NCI-H2196 (cell line): ENCODE measurements around the gene GLB1L3.
"Not testable (repeated sequence)": the region's sequence is repeated elsewhere in the genome, so short reads cannot be mapped to it uniquely, and the experiment has no call there.

Experiments used
- DNase-seq: peaks from one replicate; lab custom pipeline; 2025; ENCODE audit not compliant: unreplicated experiment; lab: John Stamatoyannopoulos, UW

Gene GLB1L3

GRCh38 chr11:134342572-134343340, 66.6 kb downstream of the GLB1L3 start:
- no peak for DNase-seq

- no peak for DNase-seq
Measured at GRCh38 chr11:134343646-134344045, 67.5 kb downstream of the GLB1L3 start.

- DNase-seq = not testable (repeated sequence)
Measured at GRCh38 chr11:134344497-134345236, 68.5 kb downstream of the GLB1L3 start.

GRCh38 chr11:134345237-134345550, 69.0 kb downstream of the GLB1L3 start:
- no peak for DNase-seq

GRCh38 chr11:134346101-134346975, 70.2 kb downstream of the GLB1L3 start:
- no peak for DNase-seq

GRCh38 chr11:134346976-134347350, 70.8 kb downstream of the GLB1L3 start:
- DNase-seq = no peak

- no peak for DNase-seq
Measured at GRCh38 chr11:134347441-134347840, 71.3 kb downstream of the GLB1L3 start.

GRCh38 chr11:134349109-134349801, 73.1 kb downstream of the GLB1L3 start:
- no peak for DNase-seq

GRCh38 chr11:134349802-134350355, 73.7 kb downstream of the GLB1L3 start:
- no peak for DNase-seq

- no peak for DNase-seq
Measured at GRCh38 chr11:134350381-134350780, 74.2 kb downstream of the GLB1L3 start.

GRCh38 chr11:134352111-134352510, 75.9 kb downstream of the GLB1L3 start:
- no peak for DNase-seq

- no peak for DNase-seq
Measured at GRCh38 chr11:134355136-134355535, 79.0 kb downstream of the GLB1L3 start.

- DNase-seq = no peak
Measured at GRCh38 chr11:134355656-134356055, 79.5 kb downstream of the GLB1L3 start.

GRCh38 chr11:134356656-134357544, 80.7 kb downstream of the GLB1L3 start:
- no peak for DNase-seq

- DNase-seq = no peak
Measured at GRCh38 chr11:134357545-134357839, 81.3 kb downstream of the GLB1L3 start.

- no peak for DNase-seq
Measured at GRCh38 chr11:134358165-134358855, 82.1 kb downstream of the GLB1L3 start.

- no peak for DNase-seq
Measured at GRCh38 chr11:134358856-134359490, 82.8 kb downstream of the GLB1L3 start.

GRCh38 chr11:134359646-134360045, 83.5 kb downstream of the GLB1L3 start:
- no peak for DNase-seq
